ENCODE data around the gene SKAP1.

Gene SKAP1

GRCh38 chr17:48123776-48124388 is 306.1 kb downstream of the SKAP1 start:
- H3K27me3 ChIP-seq (ENCODE audit: insufficient read depth, poor library complexity, severe bottlenecking): no peaks in the 10 kb centered on the region
- H3K4me3 ChIP-seq (replicated peaks; ENCODE audit: insufficient read depth, low read length): no peak overlapping the region
- TF ChIP-seq REST (IDR thresholded peaks at IDR 0.05; ENCODE audit: insufficient replicate concordance, low read depth) (no peak), GABPA (IDR thresholded peaks at IDR 0.05; ENCODE audit: low read depth) (no peak), CTCF (IDR thresholded peaks at IDR 0.05; ENCODE audit: insufficient read depth, low read length) (no peak), SPI1 (IDR thresholded peaks at IDR 0.05; ENCODE audit: borderline replicate concordance, low read depth) (no peak), POLR2AphosphoS5 (IDR thresholded peaks at IDR 0.05; ENCODE audit: low read depth) (no peak)
- no peak for DNase-seq (ENCODE audit: low read depth in 1 of 2, low spot score in 1 of 2)
- no peak overlapping the region for H3K27ac ChIP-seq (replicated peaks)

GRCh38 chr17:48123111-48123510 is 306.9 kb downstream of the SKAP1 start:
- no peak overlapping the region for H3K4me3 ChIP-seq (replicated peaks; ENCODE audit: insufficient read depth, low read length)
- no peak for DNase-seq (ENCODE audit: low read depth in 1 of 2, low spot score in 1 of 2)
- TF ChIP-seq REST (IDR thresholded peaks at IDR 0.05; ENCODE audit: insufficient replicate concordance, low read depth) (no peak), SPI1 (IDR thresholded peaks at IDR 0.05; ENCODE audit: borderline replicate concordance, low read depth) (no peak), POLR2AphosphoS5 (IDR thresholded peaks at IDR 0.05; ENCODE audit: low read depth) (no peak), GABPA (IDR thresholded peaks at IDR 0.05; ENCODE audit: low read depth) (no peak), CTCF (IDR thresholded peaks at IDR 0.05; ENCODE audit: insufficient read depth, low read length) (no peak)

GRCh38 chr17:48122665-48123045 is 307.4 kb downstream of the SKAP1 start:
- no peak for TF ChIP-seq SPI1 (IDR thresholded peaks at IDR 0.05; ENCODE audit: borderline replicate concordance, low read depth)
- no peak for TF ChIP-seq GABPA (IDR thresholded peaks at IDR 0.05; ENCODE audit: low read depth)
- TF ChIP-seq CTCF (IDR thresholded peaks at IDR 0.05; ENCODE audit: insufficient read depth, low read length): no peak
- no peak for TF ChIP-seq POLR2AphosphoS5 (IDR thresholded peaks at IDR 0.05; ENCODE audit: low read depth)
- TF ChIP-seq REST (IDR thresholded peaks at IDR 0.05; ENCODE audit: insufficient replicate concordance, low read depth): no peak
- DNase-seq (ENCODE audit: low read depth in 1 of 2, low spot score in 1 of 2): no peak
- no peaks in the 10 kb centered on the region for H3K27me3 ChIP-seq (ENCODE audit: insufficient read depth, poor library complexity, severe bottlenecking)
- H3K27ac ChIP-seq (replicated peaks): no peak overlapping the region
- H3K4me3 ChIP-seq (replicated peaks; ENCODE audit: insufficient read depth, low read length): no peak overlapping the region

More at GRCh38 chr17:48123111-48123510, 306.9 kb downstream of the SKAP1 start:
- no peaks in the 10 kb centered on the region for H3K27me3 ChIP-seq (ENCODE audit: insufficient read depth, poor library complexity, severe bottlenecking)
- H3K27ac ChIP-seq (replicated peaks): no peak overlapping the region

Measured in HL-60 (cell line).